GM21515 (cell line): Measurements from ENCODE around the gene KIRREL3.

ENCODE experiments used
- ATAC-seq: cut with Tn5 transposase; IDR thresholded peaks from one replicate; pipeline ENCODE4 v1.9.1; 2021; ENCODE audit not compliant: unreplicated experiment

Gene KIRREL3

GRCh38 chr11:126459691-126460281, 540.8 kb downstream of the KIRREL3 start:
- no peak for ATAC-seq

GRCh38 chr11:126457817-126458216, 542.8 kb downstream of the KIRREL3 start:
- no peak for ATAC-seq

GRCh38 chr11:126456783-126457542, 543.6 kb downstream of the KIRREL3 start:
- no peak for ATAC-seq

- no peak for ATAC-seq
Observed at GRCh38 chr11:126456089-126456488, 544.5 kb downstream of the KIRREL3 start.

- ATAC-seq: no peak
Observed at GRCh38 chr11:126452241-126453101, 548.1 kb downstream of the KIRREL3 start.

- no peak for ATAC-seq
Observed at GRCh38 chr11:126451211-126451802, 549.3 kb downstream of the KIRREL3 start.

GRCh38 chr11:126450806-126451205, 549.8 kb downstream of the KIRREL3 start:
- no peak for ATAC-seq

GRCh38 chr11:126450198-126450597, 550.4 kb downstream of the KIRREL3 start:
- ATAC-seq: no peak

- ATAC-seq: no peak
Observed at GRCh38 chr11:126446581-126446980, 554.0 kb downstream of the KIRREL3 start.

- ATAC-seq: no peak
Observed at GRCh38 chr11:126444072-126444471, 556.5 kb downstream of the KIRREL3 start.

- ATAC-seq: no peak
Observed at GRCh38 chr11:126443120-126443519, 557.5 kb downstream of the KIRREL3 start.

- ATAC-seq: peak; percentile 73
Observed at GRCh38 chr11:126440792-126441514, 559.6 kb downstream of the KIRREL3 start.

GRCh38 chr11:126440276-126440675, 560.3 kb downstream of the KIRREL3 start:
- ATAC-seq: no peak

GRCh38 chr11:126438691-126439090, 561.9 kb downstream of the KIRREL3 start:
- ATAC-seq: no peak

- no peak for ATAC-seq
Observed at GRCh38 chr11:126438272-126438671, 562.3 kb downstream of the KIRREL3 start.

GRCh38 chr11:126437731-126438130, 562.8 kb downstream of the KIRREL3 start:
- no peak for ATAC-seq

GRCh38 chr11:126436209-126436755, 564.3 kb downstream of the KIRREL3 start:
- ATAC-seq: no peak

GRCh38 chr11:126434950-126435335, 565.6 kb downstream of the KIRREL3 start:
- ATAC-seq: no peak

GRCh38 chr11:126433989-126434949, 566.3 kb downstream of the KIRREL3 start:
- ATAC-seq: no peak
